Smooth muscle cell of bladder (primary cell): ENCODE results near the gene LUC7L2. TPM values are rescaled to one million over a fixed set of nuclear protein-coding genes. Genes with fewer than 3 reads are reported as not detected.

Experiments used
- total RNA-seq: library from RNA; depleted of rRNA; stranded (reverse); fragments of >200 nt; gene quantifications from 2 replicates; pipeline ENCODE4 v1.2.3, GENCODE V29; 2014

LUC7L2 gene, protein sequence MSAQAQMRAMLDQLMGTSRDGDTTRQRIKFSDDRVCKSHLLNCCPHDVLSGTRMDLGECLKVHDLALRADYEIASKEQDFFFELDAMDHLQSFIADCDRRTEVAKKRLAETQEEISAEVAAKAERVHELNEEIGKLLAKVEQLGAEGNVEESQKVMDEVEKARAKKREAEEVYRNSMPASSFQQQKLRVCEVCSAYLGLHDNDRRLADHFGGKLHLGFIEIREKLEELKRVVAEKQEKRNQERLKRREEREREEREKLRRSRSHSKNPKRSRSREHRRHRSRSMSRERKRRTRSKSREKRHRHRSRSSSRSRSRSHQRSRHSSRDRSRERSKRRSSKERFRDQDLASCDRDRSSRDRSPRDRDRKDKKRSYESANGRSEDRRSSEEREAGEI
- 27.2 and 33.0 TPM in 2 replicates for total RNA-seq

GRCh38 chr7:139359366-139360209 lies at the start of gene LUC7L2:
Gene LUC7L2, plus strand, starts transcription at chr7:139359894. Its CDS starts 368 bp downstream, at chr7:139360262.

DNA sequence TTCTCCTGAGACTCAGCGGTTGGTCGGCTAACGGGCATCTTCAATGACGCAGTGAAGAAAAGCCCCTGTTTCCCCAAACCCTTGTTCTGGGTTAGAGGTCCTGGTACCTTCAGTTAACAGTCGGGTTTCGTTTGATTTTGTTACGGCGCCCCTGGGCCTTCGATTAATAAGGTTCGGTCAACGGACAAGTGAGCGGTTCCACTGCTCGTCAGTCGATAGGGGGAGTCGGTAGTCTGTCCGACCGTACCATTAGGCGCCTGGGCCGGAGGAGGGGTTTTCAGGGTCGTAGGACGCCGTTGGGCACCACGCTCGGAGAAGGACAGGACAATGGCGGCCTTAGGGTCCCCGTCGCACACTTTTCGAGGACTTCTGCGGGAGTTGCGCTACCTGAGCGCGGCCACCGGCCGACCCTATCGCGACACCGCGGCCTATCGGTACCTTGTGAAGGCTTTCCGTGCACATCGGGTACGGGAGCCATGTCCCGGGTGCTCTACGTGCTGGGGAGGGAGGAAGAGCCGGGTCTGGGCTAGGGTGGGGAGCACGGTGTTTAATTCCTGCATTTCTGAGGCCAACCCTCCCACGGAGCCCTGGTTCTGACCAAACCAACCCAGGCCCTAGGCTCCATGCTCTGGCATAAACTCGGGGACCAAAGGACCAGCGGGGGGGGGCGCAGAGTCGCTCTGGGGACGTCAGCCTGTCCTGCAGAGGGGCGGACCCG lies 18.5 kb upstream of the LUC7L2 start, which contains the start of gene FMC1:
Gene FMC1, plus strand, starts transcription at position 280 of the 718 bp plus-strand sequence. Its CDS starts 48 bp downstream, at position 328.

Other genes starting within 250 kb of the LUC7L2 start
- gene UBN2, start 128.7 kb upstream of the LUC7L2 start, total RNA-seq: 3.4 and 4.1 TPM in 2 replicates
- 10.8 and 16.6 TPM in 2 replicates for gene FMC1, start 18.6 kb upstream of the LUC7L2 start, total RNA-seq
- gene KLRG2, start 123.8 kb downstream of the LUC7L2 start, total RNA-seq: not detected in 2 replicates
- not detected in 2 replicates for gene CLEC2L, start 163.8 kb downstream of the LUC7L2 start, total RNA-seq